ENCODE data around the gene PIH1D1.
"Not testable (repeated sequence)": the region's sequence is repeated elsewhere in the genome, so short reads cannot be mapped to it uniquely, and the experiment has no call there.

Gene PIH1D1

DNA sequence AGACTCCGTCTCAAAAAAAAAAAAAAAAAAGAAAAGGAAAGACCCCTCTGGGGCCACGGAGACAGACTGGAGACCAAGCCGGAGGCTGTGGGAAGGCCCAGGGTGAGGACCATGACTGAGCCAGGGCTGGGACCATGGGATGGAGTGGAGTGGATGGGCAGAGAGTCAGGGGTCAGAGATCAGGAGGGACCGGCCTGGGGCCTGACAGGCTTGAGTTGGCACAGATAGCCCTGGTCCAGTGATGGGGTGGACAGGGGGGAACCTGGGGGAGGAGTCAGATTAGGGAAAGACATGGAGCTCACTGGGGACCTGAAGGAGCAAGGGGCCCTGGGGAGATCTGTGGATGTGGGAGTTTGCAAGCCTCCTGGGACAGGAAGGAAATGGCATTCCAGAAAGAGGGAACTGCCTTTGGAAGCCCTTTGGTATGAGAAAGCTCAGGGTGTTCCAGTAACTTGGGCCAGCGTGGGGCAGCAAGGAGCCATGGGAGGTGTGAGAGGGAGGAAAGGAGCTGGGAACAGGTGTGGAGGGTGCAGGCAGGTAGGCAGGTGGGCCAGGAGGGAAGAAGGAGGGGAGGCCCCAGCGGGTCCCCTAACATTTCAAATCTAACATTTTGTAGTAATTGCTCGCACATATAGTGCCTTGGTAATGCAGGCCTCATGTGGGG lies 29.5 kb upstream of the PIH1D1 start:
- DNase-seq (ENCODE audit: low read depth, low spot score), result no peak

DNA sequence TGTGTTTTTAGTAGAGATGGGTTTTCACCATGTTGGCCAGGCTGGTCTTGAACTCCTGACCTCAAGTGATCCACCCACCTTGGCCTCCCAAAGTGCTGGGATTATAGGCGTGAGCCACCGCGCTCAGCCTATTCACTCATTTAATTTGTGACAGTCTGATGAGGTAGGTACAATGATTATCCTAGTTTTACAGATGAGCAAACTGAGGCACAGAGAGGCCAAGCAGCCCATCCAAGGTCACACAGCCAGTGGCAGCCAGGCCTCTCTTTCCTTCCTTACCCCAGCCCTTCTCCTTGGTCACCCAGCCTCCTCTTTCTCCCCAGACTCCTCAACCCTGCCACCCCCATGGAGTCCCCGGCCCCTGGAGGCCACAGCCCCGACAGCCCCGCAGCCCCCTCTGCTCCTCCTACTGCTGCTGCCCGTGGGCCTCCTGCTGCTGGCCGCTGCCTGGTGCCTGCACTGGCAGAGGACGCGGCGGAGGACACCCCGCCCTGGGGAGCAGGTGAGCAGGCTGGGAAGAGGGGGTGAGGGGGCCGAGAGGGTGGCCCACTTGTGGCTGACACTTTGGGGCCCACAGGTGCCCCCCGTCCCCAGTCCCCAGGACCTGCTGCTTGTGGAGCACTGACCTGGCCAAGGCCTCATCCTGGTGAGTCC lies 28.5 kb upstream of the PIH1D1 start:
- no peak for DNase-seq (ENCODE audit: low read depth, low spot score)

DNA sequence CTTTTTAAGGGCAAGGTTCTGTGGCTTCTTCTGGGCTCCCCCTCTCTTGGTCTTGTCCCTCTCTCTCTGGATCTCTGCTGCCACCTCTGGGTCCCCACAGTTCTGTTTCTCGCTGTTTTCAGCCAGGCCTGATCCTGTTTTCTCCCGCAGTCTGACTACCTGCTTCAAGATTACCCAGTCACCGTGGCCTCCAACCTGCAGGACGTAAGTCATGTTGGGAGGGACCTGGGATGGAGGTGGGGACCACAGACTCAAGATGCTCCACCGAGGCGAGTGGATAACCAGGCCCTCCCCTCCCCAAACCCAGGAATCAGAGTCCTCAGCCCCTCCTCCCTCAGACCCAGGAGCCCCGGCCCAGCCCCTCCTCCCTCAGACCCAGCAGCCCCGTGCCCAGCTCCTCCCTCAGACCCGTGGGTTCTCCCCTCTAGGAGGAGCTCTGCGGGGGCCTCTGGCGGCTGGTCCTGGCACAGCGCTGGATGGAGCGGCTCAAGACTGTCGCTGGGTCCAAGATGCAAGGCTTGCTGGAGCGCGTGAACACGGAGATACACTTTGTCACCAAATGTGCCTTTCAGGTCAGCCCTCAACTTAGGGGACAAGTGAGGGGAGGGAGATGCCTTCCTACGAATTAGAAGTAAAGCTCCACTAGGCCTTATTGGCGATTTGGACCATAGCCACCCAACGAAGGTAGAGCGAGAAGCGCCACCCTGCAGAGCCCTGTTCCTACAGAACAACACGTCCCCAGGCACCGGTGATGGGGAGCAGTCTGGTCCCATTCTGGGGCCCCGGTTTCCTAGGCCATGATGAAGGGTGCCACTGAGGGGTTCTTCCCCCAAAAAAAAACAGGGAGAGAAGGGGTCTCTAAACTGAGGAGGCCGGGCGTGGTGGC lies 24.6 kb upstream of the PIH1D1 start:
- peak; percentile 75 for DNase-seq (ENCODE audit: low read depth, low spot score)

DNA sequence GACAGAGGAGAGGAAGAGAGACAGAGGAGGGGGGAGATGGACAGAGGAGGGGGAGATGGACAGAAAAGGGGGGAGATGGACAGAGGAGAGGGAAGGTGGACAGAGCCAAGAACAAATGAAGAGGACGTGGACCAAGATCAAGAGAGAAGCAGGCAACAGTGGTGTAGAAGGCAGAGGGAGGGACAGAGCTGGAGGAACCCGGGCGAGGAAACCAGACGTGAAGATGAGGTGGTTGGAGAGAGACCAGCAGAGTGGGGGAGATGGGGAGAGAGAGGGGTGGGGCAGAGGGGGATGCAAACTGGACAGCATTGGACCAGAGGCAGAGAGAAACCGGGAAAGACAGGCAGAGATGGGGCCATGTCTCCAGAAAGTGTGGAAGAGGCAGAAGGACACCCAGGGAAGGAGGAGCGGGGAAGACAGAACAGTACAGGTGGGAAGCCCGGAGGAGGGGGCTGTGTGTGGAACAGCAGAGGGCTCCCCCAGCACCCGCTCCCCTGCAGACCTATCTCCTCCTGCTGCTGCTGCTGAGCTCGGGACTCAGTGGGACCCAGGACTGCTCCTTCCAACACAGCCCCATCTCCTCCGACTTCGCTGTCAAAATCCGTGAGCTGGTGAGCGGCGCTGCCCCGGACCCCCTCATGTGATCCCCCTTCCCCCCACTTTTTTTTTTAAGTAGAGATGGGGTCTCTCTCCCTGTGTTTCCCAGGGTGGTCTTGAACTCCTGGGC lies 23.7 kb upstream of the PIH1D1 start:
- no peak for DNase-seq (ENCODE audit: low read depth, low spot score)

DNA sequence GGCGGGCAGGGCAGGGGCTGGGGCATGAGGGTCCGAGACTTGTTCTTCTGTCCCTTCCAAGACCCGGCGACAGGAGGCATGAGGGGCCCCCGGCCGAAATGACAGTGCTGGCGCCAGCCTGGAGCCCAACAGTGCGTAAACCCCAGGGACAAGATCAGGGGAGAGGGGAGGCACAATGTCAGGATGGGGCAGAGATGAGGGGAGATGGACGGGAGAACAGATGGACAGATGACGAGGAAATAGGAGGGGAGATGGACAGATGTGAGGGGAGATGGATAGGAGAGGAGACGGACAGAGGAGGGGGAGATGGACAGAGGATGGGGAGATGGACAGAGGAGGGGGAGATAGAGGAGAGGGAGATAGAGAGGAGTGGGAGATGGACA lies 22.9 kb upstream of the PIH1D1 start:
- no peak for DNase-seq (ENCODE audit: low read depth, low spot score)

DNA sequence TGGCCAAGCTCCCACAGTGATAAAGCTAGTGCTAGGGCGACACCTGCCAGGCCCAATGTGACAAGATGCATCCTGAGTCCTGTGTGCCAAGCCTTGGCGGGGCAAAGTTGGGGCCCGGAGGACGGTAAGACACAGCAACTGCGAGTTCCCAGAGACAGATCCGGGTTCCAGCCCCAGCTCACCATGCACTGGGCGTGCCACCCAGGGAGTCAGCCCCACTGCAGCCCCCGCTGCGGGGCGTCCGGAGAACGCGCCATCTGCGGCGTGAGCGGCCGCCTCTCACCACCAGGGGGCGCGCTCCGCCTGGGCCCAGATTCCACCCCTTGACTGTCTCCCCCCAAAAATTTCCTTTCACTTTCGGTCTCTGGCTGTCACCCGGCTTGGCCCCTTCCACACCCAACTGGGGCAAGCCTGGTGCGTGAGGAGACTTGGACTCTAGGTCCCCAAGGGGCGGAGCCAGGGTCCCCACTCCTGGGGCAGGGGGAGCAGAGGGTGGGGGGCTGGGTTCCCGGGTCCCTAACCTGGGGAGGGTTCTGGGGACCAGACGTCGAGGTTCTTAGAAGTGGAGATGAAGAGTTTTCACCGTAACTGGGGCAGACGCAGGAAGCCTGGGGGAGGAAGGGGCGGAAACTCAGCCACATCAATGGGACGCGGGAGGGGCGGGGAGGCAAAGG lies 22.4 kb upstream of the PIH1D1 start, which contains the start of gene FLT3LG:
Gene FLT3LG (plus strand): TSS at position 348 of the 674 bp plus-strand sequence. CDS start 425 bp downstream, outside the sequence.
- peak; percentile 84 for DNase-seq (ENCODE audit: low read depth, low spot score)

DNA sequence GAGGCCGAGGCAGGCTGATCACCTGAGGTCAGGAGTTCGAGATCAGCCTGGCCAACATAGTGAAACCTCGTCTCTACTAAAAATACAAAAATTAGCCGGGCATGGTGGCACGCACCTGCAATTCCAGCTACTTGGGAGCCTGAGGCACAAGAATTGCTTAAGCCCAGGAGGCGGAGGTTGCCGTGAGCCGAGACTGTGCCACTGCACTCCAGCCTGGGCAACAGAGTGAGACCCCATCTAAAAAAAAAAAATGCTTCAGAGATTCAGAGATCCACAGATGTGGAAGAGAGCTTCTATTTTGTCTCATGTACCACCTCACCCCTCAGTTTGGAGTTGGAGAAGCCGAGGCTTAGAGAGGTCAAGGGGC lies 21.9 kb upstream of the PIH1D1 start:
- not testable (repeated sequence) for DNase-seq (ENCODE audit: low read depth, low spot score)

DNA sequence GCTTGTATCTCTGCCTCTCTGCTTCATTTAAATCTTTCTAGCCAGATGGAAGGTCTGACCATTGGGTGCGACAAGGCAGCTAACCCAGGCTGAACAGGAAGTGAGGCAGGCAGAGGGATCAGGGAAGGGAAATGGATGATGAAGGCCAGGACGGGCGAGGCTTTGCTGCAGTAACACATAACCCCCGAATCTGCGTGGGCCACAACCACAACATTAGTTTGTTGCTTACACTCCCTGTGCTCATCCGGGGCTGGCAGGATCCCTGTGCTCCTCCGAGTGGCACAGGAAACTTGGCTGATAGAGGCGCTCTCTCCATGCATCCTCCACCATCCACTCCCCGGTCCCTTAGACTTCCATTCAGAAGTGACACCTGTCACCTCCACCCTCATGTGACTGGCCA lies 21.3 kb upstream of the PIH1D1 start:
- no peak for DNase-seq (ENCODE audit: low read depth, low spot score)

DNA sequence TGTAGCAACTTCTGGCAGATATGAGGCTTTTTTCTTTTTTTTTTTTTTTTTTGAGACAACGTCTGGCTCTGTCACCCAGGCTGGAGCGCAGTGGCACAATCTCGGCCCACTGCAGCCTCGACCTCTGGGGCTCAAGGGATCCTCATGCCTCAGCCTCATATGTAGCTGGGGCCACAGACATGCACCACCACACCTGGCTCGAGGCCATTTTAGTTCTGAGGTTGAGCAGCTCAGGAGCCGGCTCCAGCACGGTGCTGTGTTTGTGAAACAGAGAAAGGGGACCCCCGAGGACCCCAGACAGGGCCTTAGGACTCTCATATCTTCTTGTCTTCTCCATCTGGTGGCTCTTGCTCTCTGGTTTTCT lies 19.0 kb upstream of the PIH1D1 start:
- no peak for DNase-seq (ENCODE audit: low read depth, low spot score)

DNA sequence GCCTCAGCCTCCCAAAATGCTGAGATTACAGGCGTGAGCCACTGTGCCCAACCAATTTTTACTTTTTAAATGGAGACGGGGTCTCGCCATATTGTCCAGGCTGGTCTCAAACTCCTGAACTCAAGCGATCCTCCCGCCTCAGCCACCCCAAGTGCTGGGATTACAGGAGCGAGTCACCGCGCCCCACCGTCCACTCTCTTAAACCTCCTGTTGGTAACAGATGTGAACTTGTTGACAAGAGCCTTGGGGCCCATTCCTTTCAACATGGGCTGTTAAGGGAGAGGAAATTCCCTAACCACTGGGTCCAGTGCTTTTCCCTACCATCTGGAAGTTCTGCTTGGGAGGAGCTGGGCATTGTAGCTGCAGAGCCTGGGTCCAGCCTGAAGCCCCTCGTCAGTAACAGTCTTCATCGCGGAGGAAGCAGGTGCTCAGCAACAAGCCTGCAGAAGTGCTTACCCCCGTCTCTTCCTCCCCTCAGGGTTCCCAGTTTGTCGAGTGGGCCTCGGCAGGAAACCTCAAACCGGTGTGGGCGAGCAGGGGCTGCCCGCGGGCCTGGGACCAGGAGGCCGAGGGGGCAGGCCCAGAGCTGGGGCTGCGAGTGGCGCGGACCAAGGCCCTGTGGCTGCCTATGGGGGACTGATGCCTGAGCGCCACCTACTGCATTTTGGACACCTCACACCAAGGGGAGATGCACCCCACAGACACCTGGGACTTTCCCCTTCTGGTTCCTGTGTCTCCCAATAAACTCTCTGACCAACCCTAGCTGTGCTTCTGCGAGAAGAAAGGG lies 18.4 kb upstream of the PIH1D1 start:
- DNase-seq (ENCODE audit: low read depth, low spot score), result no peak

DNA sequence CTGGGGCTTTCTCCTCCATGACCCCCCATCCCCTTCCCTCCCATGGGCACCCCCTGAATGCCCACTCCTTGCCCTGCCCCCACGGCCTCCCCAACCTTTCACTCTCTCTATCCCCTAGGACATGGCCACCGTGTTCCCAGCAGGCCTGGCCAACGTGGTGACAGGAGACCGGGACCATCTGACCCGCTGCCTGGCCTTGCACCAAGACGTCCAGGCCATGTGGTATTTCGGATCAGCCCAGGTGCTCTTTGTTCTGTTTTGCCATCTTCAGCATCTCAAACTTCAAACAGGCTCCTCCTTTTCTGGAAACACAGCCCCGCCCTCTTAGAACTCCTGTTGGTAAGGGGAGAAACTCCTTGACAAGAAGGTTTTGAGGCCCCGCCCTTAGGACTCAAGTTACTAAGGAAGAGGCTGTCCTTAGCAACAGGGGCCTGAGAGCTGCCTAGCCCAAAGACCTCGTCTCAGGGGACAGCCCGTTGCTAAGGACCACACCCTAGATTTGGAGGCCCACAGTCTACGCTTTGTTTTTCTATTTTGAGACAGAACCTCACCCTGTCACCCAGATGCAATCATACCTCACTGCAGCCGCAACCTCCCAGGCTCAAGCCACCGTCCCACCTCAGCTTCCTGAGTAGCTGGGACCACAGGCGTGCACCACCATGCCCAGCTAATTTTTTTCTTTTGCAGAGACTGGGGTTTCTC lies 17.3 kb upstream of the PIH1D1 start:
- no peak for DNase-seq (ENCODE audit: low read depth, low spot score)

DNA sequence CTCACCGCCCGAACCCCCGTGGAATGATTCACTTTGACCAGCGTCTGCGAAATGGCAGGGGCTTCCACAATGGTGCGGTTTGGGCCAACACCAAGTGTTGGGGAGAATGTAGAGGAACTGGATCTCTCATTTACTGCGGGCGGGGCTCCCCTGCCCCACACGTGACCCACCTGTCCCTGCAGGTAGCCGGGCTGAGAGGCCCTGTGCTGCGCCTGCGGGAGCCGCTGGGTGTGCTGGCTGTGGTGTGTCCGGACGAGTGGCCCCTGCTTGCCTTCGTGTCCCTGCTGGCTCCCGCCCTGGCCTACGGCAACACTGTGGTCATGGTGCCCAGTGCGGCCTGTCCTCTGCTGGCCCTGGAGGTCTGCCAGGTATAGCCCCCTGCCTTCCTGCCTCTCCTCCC lies 16.6 kb upstream of the PIH1D1 start:
- DNase-seq (ENCODE audit: low read depth, low spot score), result no peak

DNA sequence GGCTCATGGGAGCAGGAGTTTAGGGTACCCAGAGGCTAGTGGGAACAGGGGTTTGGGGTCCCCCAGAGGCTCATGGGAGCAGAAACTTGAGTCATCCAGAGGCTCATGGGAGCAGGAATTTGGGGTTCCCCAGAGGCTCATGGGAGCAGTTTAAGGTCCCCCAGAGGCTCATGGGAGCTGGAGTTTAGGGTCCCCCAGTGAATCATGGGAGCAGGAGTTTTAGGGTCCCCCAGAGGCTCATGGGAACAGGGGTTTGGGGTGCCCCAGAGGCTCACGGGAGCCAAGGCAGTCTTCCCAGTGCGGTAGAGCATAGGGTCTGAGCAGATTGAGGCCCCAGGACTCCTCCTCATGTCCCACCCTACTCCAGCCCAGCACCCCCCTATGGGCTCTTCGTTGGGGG lies 13.8 kb upstream of the PIH1D1 start:
- no peak for DNase-seq (ENCODE audit: low read depth, low spot score)

DNA sequence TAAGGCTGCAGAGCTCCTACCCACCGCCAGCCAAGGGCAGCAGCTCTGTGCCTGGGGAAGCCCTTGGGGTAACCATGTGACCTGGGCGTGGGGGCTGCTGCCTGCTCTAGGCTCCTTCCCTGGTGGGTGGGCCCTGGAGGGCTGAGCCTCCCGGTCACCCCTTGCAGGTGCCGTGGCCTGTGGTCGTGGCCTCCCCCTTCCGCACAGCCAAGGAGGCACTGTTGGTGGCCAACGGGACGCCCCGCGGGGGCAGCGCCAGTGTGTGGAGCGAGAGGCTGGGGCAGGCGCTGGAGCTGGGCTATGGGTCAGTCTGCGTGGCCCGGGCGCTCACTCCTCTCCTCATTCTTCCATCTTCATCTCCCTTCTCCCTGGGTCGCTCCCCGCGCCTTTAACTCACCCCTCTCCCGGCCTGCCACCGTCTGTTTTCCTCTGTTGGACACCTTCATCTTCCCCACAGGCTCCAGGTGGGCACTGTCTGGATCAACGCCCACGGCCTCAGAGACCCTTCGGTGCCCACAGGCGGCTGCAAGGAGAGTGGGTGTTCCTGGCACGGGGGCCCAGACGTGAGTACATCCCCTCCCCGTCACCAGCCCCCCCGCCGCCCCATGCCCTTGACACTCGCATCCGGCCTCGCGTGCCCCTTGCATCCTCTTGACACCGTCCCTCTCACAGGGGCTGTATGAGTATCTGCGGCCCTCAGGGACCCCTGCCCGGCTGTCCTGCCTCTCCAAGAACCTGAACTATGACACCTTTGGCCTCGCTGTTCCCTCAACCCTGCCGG lies 12.5 kb upstream of the PIH1D1 start:
- DNase-seq (ENCODE audit: low read depth, low spot score), result no peak

DNA sequence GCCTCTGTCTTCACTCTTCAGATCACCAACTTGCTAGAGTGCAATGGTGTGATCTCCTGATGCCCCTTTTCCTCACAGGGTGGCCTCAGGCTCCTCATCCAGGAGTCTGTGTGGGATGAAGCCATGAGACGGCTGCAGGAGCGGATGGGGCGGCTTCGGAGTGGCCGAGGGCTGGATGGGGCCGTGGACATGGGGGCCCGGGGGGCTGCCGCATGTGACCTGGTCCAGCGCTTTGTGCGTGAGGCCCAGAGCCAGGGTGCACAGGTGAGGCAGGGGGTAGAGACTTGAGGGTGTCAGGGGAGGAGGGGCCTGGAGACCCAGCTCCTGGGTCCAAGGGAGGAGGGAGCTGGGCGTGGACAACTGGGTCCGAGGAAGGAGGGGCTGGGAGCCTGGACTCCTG lies 10.9 kb upstream of the PIH1D1 start:
- DNase-seq (ENCODE audit: low read depth, low spot score), result no peak

DNA sequence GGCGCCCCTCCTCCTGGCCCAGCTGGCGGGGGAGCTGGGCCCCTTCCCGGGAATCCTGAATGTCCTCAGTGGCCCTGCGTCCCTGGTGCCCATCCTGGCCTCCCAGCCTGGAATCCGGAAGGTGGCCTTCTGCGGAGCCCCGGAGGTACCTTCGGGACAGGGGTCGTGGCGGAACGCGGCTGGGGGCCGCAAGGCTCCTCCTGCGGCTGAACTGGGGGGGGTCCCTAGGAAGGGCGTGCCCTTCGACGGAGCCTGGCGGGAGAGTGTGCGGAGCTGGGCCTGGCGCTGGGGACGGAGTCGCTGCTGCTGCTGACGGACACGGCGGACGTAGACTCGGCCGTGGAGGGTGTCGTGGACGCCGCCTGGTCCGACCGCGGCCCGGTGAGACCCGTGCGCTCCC lies 10.0 kb upstream of the PIH1D1 start:
- DNase-seq (ENCODE audit: low read depth, low spot score), result no peak

DNA sequence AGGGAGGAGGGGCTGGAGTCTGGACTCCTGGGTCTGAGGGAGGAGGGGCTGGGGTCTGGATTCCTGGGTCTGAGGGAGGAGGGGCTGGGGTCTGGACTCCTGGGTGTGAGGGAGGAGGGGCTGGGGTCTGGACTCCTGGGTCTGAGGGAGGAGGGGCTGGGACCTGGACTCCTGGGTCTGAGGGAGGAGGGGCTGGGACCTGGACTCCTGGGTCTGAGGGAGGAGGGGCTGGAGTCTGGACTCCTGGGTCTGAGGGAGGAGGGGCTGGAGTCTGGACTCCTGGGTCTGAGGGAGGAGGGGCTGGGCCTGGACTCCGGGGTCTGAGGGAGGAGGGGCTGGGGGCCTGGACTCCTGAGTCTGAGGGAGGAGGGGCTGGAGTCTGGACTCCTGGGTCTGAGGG lies 9.5 kb upstream of the PIH1D1 start:
- not testable (repeated sequence) for DNase-seq (ENCODE audit: low read depth, low spot score)

DNA sequence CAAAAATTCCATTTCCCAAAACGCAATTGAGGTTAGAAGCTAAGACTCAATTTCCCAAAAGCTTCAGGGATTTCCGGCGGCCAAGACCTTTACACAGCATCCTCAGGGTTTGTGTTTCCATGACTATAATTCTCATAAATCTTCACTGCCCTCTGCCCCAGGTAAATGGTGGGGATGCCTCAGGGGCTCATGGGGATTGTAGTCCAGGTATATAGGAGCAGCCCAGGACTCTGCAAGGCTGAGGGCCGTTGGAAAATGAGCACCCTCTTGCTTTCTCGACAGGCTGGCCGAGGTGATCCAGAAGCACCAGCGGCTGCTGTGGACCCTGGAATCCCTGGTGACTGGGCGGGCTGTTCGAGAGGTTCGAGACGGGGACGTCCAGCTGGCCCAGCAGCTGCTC lies 7.8 kb upstream of the PIH1D1 start:
- DNase-seq (ENCODE audit: low read depth, low spot score), result no peak

DNA sequence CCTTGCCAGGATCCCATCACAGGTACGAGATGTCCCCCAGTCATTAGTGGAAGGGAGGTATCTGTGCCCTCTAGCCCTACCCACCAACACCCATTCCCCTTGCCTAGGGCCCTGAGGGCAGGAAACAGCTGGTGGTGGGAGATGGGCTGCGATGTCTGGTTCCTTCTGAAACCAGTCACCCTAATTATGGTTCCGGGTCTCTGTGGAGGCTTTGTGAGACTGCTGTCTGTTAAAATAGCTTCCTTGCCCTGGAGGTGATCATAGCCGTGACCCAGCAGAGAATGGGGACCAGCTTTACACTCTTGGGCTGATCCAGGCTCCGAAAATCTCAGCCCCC lies 6.9 kb upstream of the PIH1D1 start:
- DNase-seq (ENCODE audit: low read depth, low spot score), result no peak

Measured in astrocyte of the hippocampus (primary cell).